Activated CD8-positive, alpha-beta T cell treated with anti-CD3 and anti-CD28 coated beads for 36 hours (primary cell): ENCODE data around the gene P3R3URF. TPM values are rescaled to one million over a fixed set of nuclear protein-coding genes. Genes with fewer than 3 reads are reported as not detected.

Experiments
- ATAC-seq: fragments of 200-7000 bp; cut with Tn5 transposase; one replicate; pipeline ENCODE4 v1.10.0; 2021; ENCODE audit warnings: mild to moderate bottlenecking, moderate library complexity
- CTCF ChIA-PET: fragments of 350-600 bp; sonication (Branson Sonifier 250); formaldehyde crosslinking; loops from one replicate; lab custom pipeline; 2021; ENCODE audit warnings: antibody characterized with exemption; lab: Charles Lee
- POLR2A ChIA-PET: fragments of 350-600 bp; sonication (Branson Sonifier 250); formaldehyde crosslinking; loops from one replicate; lab custom pipeline; 2021; ENCODE audit warnings: antibody characterized with exemption; lab: Charles Lee
- DNase-seq: peaks from one replicate; pipeline ENCODE4 v3.0.0-alpha.2; 2020
- H3K27ac Mint-ChIP-seq: one replicate; pipeline ENCODE4 v1.8.0; 2021; ENCODE audit warnings: mild to moderate bottlenecking, mixed read lengths
- H3K27me3 Mint-ChIP-seq: one replicate; pipeline ENCODE4 v1.8.0; 2021; ENCODE audit warnings: mixed read lengths
- H3K36me3 Mint-ChIP-seq: one replicate; pipeline ENCODE4 v1.8.0; 2021; ENCODE audit warnings: low read depth, mixed read lengths
- H3K4me1 Mint-ChIP-seq: one replicate; pipeline ENCODE4 v1.8.0; 2021; ENCODE audit warnings: low read depth, mixed read lengths
- H3K4me3 Mint-ChIP-seq: one replicate; pipeline ENCODE4 v1.8.0; 2021; ENCODE audit warnings: mild to moderate bottlenecking, moderate library complexity, mixed read lengths
- H3K9me3 Mint-ChIP-seq: one replicate; pipeline ENCODE4 v1.8.0; 2021; ENCODE audit warnings: mixed read lengths
- CTCF ChIP-seq: fragments of 200-600 bp; IDR thresholded peaks from one replicate; pipeline ENCODE4 v1.8.0; 2022; ENCODE audit warnings: antibody characterized with exemption, mild to moderate bottlenecking
- intact Hi-C: fragments of 100-400 bp; cut with micrococcal nuclease; formaldehyde crosslinking; loops from one replicate; pipeline ENCODE4 v1.10.0; 2022
- total RNA-seq, 2 experiments: library from RNA; stranded (reverse); gene quantifications; one replicate each; pipeline ENCODE4 v1.2.3, GENCODE V29; 2021

The P3R3URF gene
- total RNA-seq, 2 experiments from 2014 or later, result not detected

- Mint-ChIP-seq H3K27ac (no peak overlapping the region), H3K9me3 (no peaks in the 10 kb centered on the region), H3K36me3 (no peaks in the 10 kb centered on the region), H3K27me3 (no peaks in the 10 kb centered on the region), H3K4me1 (no peaks in the 10 kb centered on the region), H3K4me3 (no peak overlapping the region)
- DNase-seq (no peak), ATAC-seq (no peak)
- CTCF ChIA-PET, result interaction anchor here (0.8 to 1.0 kb wide), 2 partner anchors 10 to 103 kb away, joined by 3 to 4 read pairs; no protein-coding TSS in a partner anchor
- intact Hi-C loops, result no loop called here
- no peak for TF ChIP-seq CTCF
- POLR2A ChIA-PET, result no interaction called here
These were observed 16.1 kb downstream of the P3R3URF start for GRCh38 chr1:46160212-46160611.

GRCh38 chr1:46159516-46159915 is 16.8 kb downstream of the P3R3URF start:
- no peak for TF ChIP-seq CTCF

GRCh38 chr1:46158312-46159281 is 17.7 kb downstream of the P3R3URF start:
- DNase-seq (no peak), ATAC-seq (no peak)
- no peaks in the 10 kb centered on the region for H3K9me3 Mint-ChIP-seq
- no peaks in the 10 kb centered on the region for H3K27me3 Mint-ChIP-seq
- TF ChIP-seq CTCF, result no peak
- H3K4me1 Mint-ChIP-seq, result no peaks in the 10 kb centered on the region
- H3K36me3 Mint-ChIP-seq, result no peaks in the 10 kb centered on the region
- H3K27ac Mint-ChIP-seq, result no peak overlapping the region
- POLR2A ChIA-PET, result no interaction called here
- no peak overlapping the region for H3K4me3 Mint-ChIP-seq
- intact Hi-C loops, result no loop called here
- CTCF ChIA-PET, result interaction anchor here (2.3 kb wide), 1 partner anchor 65 kb away, joined by 8 read pairs; no protein-coding TSS in a partner anchor

More at GRCh38 chr1:46159516-46159915, 16.8 kb downstream of the P3R3URF start:
- Mint-ChIP-seq H3K27me3 (no peaks in the 10 kb centered on the region), H3K4me1 (no peaks in the 10 kb centered on the region), H3K4me3 (no peak overlapping the region), H3K36me3 (no peaks in the 10 kb centered on the region), H3K27ac (no peak overlapping the region), H3K9me3 (no peaks in the 10 kb centered on the region)
- ChIA-PET POLR2A (no interaction called here), CTCF (interaction anchor here (0.8 to 2.3 kb wide), 2 partner anchors 64 to 104 kb away, joined by 3 to 8 read pairs; no protein-coding TSS in a partner anchor)
- DNase-seq (no peak), ATAC-seq (no peak)
- intact Hi-C loops, result no loop called here

- POLR2A ChIA-PET, result interaction anchor here (0.9 to 1.2 kb wide), 2 partner anchors 9 to 61 kb away, joined by 3 to 5 read pairs; no protein-coding TSS in a partner anchor
- CTCF ChIA-PET, result interaction anchor here (2.3 kb wide), 1 partner anchor 66 kb away, joined by 8 read pairs; no protein-coding TSS in a partner anchor
These were observed 18.4 kb downstream of the P3R3URF start for GRCh38 chr1:46157916-46158311.

More at GRCh38 chr1:46157916-46158311, 18.4 kb downstream of the P3R3URF start:
- TF ChIP-seq CTCF, result no peak
- no peaks in the 10 kb centered on the region for H3K36me3 Mint-ChIP-seq
- no peaks in the 10 kb centered on the region for H3K27me3 Mint-ChIP-seq
- no peak overlapping the region for H3K4me3 Mint-ChIP-seq
- ATAC-seq (no peak), DNase-seq (no peak)
- no peaks in the 10 kb centered on the region for H3K4me1 Mint-ChIP-seq
- no peaks in the 10 kb centered on the region for H3K9me3 Mint-ChIP-seq
- no peak overlapping the region for H3K27ac Mint-ChIP-seq
- intact Hi-C loops, result no loop called here
